Lower lobe of right lung (tissue), 2 donors: ENCODE results near the gene TET2. TPM values are rescaled to one million over a fixed set of nuclear protein-coding genes. Genes with fewer than 3 reads are reported as not detected.

Experiments
- ATAC-seq, 2 donors: fragments of 200-7000 bp; cut with Tn5 transposase; one replicate each; pipeline ENCODE4 v1.9.1; 2020 to 2022; ENCODE audit warnings: mild to moderate bottlenecking in 2 of 2, moderate library complexity in 2 of 2
- DNase-seq: peaks from one replicate; pipeline ENCODE4 v3.0.0-alpha.2; 2020
- H3K27ac ChIP-seq: fragments of 200-600 bp; one replicate; pipeline ENCODE4 v1.8.0; 2022
- H3K27me3 ChIP-seq: fragments of 200-600 bp; one replicate; pipeline ENCODE4 v1.8.0; 2022; ENCODE audit warnings: low read depth
- H3K36me3 ChIP-seq: fragments of 200-600 bp; one replicate; pipeline ENCODE4 v1.8.0; 2022; ENCODE audit warnings: mild to moderate bottlenecking
- H3K4me1 ChIP-seq: fragments of 200-600 bp; one replicate; pipeline ENCODE4 v1.8.0; 2022
- H3K4me3 ChIP-seq: fragments of 200-600 bp; one replicate; pipeline ENCODE4 v1.8.0; 2022; ENCODE audit warnings: mild to moderate bottlenecking
- H3K9me3 ChIP-seq: fragments of 200-600 bp; one replicate; pipeline ENCODE4 v1.8.0; 2022
- CTCF ChIP-seq: fragments of 200-600 bp; IDR thresholded peaks from one replicate; pipeline ENCODE4 v1.8.0; 2022; ENCODE audit warnings: antibody characterized with exemption, mild to moderate bottlenecking
- intact Hi-C: fragments of 100-400 bp; cut with DNase I; formaldehyde crosslinking; loops from one replicate; pipeline ENCODE4 v1.11.0; 2022
- total RNA-seq: library from RNA; stranded (reverse); fragmentation: NEBNext Ultra II Directional; extraction: Animal tissue kit (Norgen Biotek cat#: 25700); gene quantifications from one replicate; pipeline ENCODE4 v1.2.1, GENCODE V29; 2021
- donor health status: DM: no; HTN: yes; CAD: no; lungs with severe emphysema.

Gene TET2
- total RNA-seq, 1 donor from 2014 or later = 37.3 TPM

GRCh38 chr4:105179539-105180401 lies 33.1 kb downstream of the TET2 start:
- no peak for TF ChIP-seq CTCF
- Histone ChIP-seq H3K4me3 (no peak overlapping the region), H3K9me3 (no peaks in the 10 kb centered on the region), H3K36me3 (no peaks in the 10 kb centered on the region), H3K27me3 (no peaks in the 10 kb centered on the region), H3K4me1 (no peaks in the 10 kb centered on the region), H3K27ac (no peak overlapping the region)
- no peak for DNase-seq
- peak in 1 of 2 donors; percentile 24 for ATAC-seq
- intact Hi-C loops = no loop called here

DNA sequence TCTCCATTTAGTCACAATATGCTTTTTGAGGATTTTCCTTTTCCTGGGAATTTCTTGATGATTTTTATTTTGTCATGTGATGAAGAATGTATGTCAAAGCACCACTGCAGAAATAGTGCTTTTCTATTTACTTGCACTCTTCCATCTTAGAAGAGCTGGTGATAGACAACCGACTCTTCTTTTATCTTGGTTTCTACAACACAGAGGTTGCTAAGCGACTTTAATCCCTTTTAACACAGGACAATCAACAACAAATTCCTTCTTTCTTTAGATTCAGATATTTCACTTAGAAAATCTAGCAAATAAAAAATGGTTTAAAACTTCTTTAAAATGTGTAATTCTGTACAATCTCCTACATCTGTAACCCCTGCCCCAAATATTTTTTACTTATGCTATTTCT lies 34.6 kb downstream of the TET2 start:
- no peak for ATAC-seq
- intact Hi-C loops = no loop called here
- no peaks in the 10 kb centered on the region for H3K9me3 ChIP-seq
- H3K27me3 ChIP-seq = no peaks in the 10 kb centered on the region
- no peaks in the 10 kb centered on the region for H3K36me3 ChIP-seq
- no peak for TF ChIP-seq CTCF
- no peak overlapping the region for H3K4me3 ChIP-seq
- no peak for DNase-seq
- H3K27ac ChIP-seq = no peak overlapping the region
- H3K4me1 ChIP-seq = no peaks in the 10 kb centered on the region

- H3K36me3 ChIP-seq = no peaks in the 10 kb centered on the region
- H3K4me3 ChIP-seq = no peak overlapping the region
- H3K27ac ChIP-seq = no peak overlapping the region
- H3K27me3 ChIP-seq = no peaks in the 10 kb centered on the region
- no peaks in the 10 kb centered on the region for H3K9me3 ChIP-seq
- TF ChIP-seq CTCF = no peak
- intact Hi-C loops = no loop called here
- DNase-seq (no peak), ATAC-seq (no peak)
- H3K4me1 ChIP-seq = no peaks in the 10 kb centered on the region
These were observed 35.5 kb downstream of the TET2 start for GRCh38 chr4:105182211-105182610.

DNA sequence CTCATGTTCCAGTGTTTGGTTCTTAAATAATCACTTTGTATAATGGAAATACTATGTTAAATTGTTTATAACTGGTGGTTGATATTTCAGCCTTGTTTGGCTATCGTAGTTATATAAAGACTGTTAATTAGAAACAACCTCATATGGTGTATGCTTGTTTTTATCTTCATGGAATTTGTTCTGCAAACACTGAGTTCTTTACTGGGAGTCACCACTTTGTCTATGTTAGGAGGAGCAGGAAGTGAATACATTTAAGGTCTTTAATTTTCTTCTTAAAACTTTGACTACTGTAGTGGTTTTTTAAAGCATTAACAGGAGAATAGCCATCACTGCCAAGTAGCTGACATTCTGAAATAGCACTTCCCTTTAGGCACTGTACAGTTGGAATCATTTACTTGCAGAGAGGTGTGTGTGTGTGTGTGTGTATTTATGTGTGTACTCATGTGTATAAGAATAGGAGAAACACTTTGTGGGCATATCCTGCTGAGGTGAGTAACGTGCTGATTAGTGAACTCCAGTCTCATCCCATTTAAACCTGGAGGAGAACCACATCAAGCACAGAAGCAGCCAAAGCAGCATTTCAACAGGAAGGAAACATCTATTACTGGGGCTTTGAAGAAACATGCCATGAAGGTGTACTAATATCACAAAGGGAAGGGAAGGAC lies 37.8 kb downstream of the TET2 start:
- no peak for TF ChIP-seq CTCF
- DNase-seq (no peak), ATAC-seq (no peak)
- H3K27ac ChIP-seq = no peak overlapping the region
- no peaks in the 10 kb centered on the region for H3K4me1 ChIP-seq
- no peaks in the 10 kb centered on the region for H3K9me3 ChIP-seq
- no peaks in the 10 kb centered on the region for H3K27me3 ChIP-seq
- no peaks in the 10 kb centered on the region for H3K36me3 ChIP-seq
- H3K4me3 ChIP-seq = no peak overlapping the region
- intact Hi-C loops = no loop called here

DNA sequence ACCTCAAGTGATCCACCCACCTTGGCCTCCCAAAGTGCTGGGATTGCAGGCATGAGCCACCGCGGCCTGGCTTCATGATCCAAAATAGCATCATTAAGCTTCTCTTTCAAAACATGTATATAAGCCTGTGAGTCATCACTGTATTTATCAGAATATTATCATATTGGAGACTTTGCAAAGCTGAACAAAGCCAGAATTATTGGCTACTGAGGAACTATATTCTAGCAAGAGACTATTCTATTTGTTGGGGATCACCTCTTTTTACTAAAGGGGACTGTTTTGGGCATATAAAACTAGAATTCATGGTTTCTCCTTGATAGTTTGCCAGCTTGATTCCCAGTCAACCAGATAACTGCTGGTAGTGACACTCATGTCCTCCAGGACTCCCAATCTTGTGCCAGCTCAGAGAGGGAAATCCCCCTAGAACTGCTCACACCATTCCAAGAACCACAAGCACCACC lies 40.1 kb downstream of the TET2 start:
- H3K4me3 ChIP-seq = no peak overlapping the region
- DNase-seq (no peak), ATAC-seq (no peak)
- intact Hi-C loops = no loop called here
- H3K27me3 ChIP-seq = no peaks in the 10 kb centered on the region
- peaks cover 5% of the 10 kb centered on the region for H3K36me3 ChIP-seq
- H3K27ac ChIP-seq = no peak overlapping the region
- H3K9me3 ChIP-seq = no peaks in the 10 kb centered on the region
- TF ChIP-seq CTCF = no peak
- peaks cover 11% of the 10 kb centered on the region for H3K4me1 ChIP-seq
